ENCODE results near the gene KLF3. TPM values are rescaled to one million over a fixed set of nuclear protein-coding genes. Genes with fewer than 3 reads are reported as not detected.

Gene KLF3
- total RNA-seq, 1 donor from 2014 or later, result 1.0 TPM

- H3K4me1 Mint-ChIP-seq, result peaks cover 25% of the 10 kb centered on the region
- intact Hi-C loops (cut with micrococcal nuclease), result no loop called here
- no peaks in the 10 kb centered on the region for H3K9me3 Mint-ChIP-seq
- H3K27ac Mint-ChIP-seq, result no peak overlapping the region
- no peaks in the 10 kb centered on the region for H3K27me3 Mint-ChIP-seq
- peaks cover 38% of the 10 kb centered on the region for H3K36me3 Mint-ChIP-seq (ENCODE audit: low read depth)
- no peak overlapping the region for H3K4me3 Mint-ChIP-seq
- no peak for DNase-seq
Observed at GRCh38 chr4:38684951-38685844, 21.2 kb downstream of the KLF3 start.

- no peaks in the 10 kb centered on the region for H3K9me3 Mint-ChIP-seq
Observed at GRCh38 chr4:38686682-38687081, 22.7 kb downstream of the KLF3 start.

GRCh38 chr4:38687571-38688011 lies 23.6 kb downstream of the KLF3 start:
- Mint-ChIP-seq H3K27ac (no peak overlapping the region), H3K4me1 (peaks cover 25% of the 10 kb centered on the region), H3K27me3 (no peaks in the 10 kb centered on the region), H3K4me3 (no peak overlapping the region), H3K9me3 (no peaks in the 10 kb centered on the region), H3K36me3 (ENCODE audit: low read depth) (peaks cover 34% of the 10 kb centered on the region)
- peak; percentile 59 for DNase-seq
- intact Hi-C loops (cut with micrococcal nuclease), result no loop called here

More at GRCh38 chr4:38686682-38687081, 22.7 kb downstream of the KLF3 start:
- Mint-ChIP-seq H3K4me1 (peaks cover 25% of the 10 kb centered on the region), H3K4me3 (no peak overlapping the region), H3K27ac (no peak overlapping the region), H3K27me3 (no peaks in the 10 kb centered on the region), H3K36me3 (ENCODE audit: low read depth) (peaks cover 38% of the 10 kb centered on the region)
- intact Hi-C loops (cut with micrococcal nuclease), result no loop called here
- no peak for DNase-seq

- Mint-ChIP-seq H3K9me3 (no peaks in the 10 kb centered on the region), H3K36me3 (ENCODE audit: low read depth) (peaks cover 35% of the 10 kb centered on the region), H3K27ac (no peak overlapping the region), H3K4me3 (no peak overlapping the region), H3K27me3 (no peaks in the 10 kb centered on the region), H3K4me1 (peaks cover 21% of the 10 kb centered on the region)
- DNase-seq, result no peak
- intact Hi-C loops (cut with micrococcal nuclease), result no loop called here
Observed at GRCh38 chr4:38688676-38689355, 24.8 kb downstream of the KLF3 start.

GRCh38 chr4:38691251-38692008 lies 27.4 kb downstream of the KLF3 start:
- intact Hi-C loops (cut with micrococcal nuclease), result no loop called here
- Mint-ChIP-seq H3K9me3 (no peaks in the 10 kb centered on the region), H3K27ac (no peak overlapping the region), H3K36me3 (ENCODE audit: low read depth) (peaks cover 51% of the 10 kb centered on the region), H3K4me3 (no peak overlapping the region), H3K27me3 (no peaks in the 10 kb centered on the region), H3K4me1 (peaks cover 11% of the 10 kb centered on the region)
- no peak for DNase-seq

GRCh38 chr4:38692421-38692820 lies 28.4 kb downstream of the KLF3 start:
- Mint-ChIP-seq H3K36me3 (ENCODE audit: low read depth) (peaks cover 56% of the 10 kb centered on the region), H3K27ac (no peak overlapping the region), H3K9me3 (no peaks in the 10 kb centered on the region), H3K4me3 (no peak overlapping the region), H3K27me3 (no peaks in the 10 kb centered on the region), H3K4me1 (peaks cover 8% of the 10 kb centered on the region)
- intact Hi-C loops (cut with micrococcal nuclease), result no loop called here
- no peak for DNase-seq

GRCh38 chr4:38693569-38693968 lies 29.6 kb downstream of the KLF3 start:
- intact Hi-C loops (cut with micrococcal nuclease), result no loop called here

GRCh38 chr4:38694330-38694729 lies 30.3 kb downstream of the KLF3 start:
- Mint-ChIP-seq H3K4me1 (peaks cover 2% of the 10 kb centered on the region), H3K4me3 (no peak overlapping the region), H3K36me3 (ENCODE audit: low read depth) (peaks cover 50% of the 10 kb centered on the region), H3K27ac (no peak overlapping the region), H3K27me3 (no peaks in the 10 kb centered on the region), H3K9me3 (no peaks in the 10 kb centered on the region)
- intact Hi-C loops (cut with micrococcal nuclease), result no loop called here
- no peak for DNase-seq

More at GRCh38 chr4:38693569-38693968, 29.6 kb downstream of the KLF3 start:
- Mint-ChIP-seq H3K9me3 (no peaks in the 10 kb centered on the region), H3K27ac (no peak overlapping the region), H3K4me3 (no peak overlapping the region), H3K36me3 (ENCODE audit: low read depth) (peaks cover 54% of the 10 kb centered on the region), H3K27me3 (no peaks in the 10 kb centered on the region), H3K4me1 (peaks cover 2% of the 10 kb centered on the region)
- no peak for DNase-seq

GRCh38 chr4:38695809-38696208 lies 31.8 kb downstream of the KLF3 start:
- Mint-ChIP-seq H3K36me3 (ENCODE audit: low read depth) (peaks cover 38% of the 10 kb centered on the region), H3K4me3 (no peak overlapping the region), H3K27me3 (no peaks in the 10 kb centered on the region), H3K9me3 (no peaks in the 10 kb centered on the region), H3K27ac (no peak overlapping the region), H3K4me1 (peaks cover 2% of the 10 kb centered on the region)
- intact Hi-C loops (cut with micrococcal nuclease), result no loop called here
- DNase-seq, result no peak

GRCh38 chr4:38696697-38697096 lies 32.7 kb downstream of the KLF3 start:
- H3K4me3 Mint-ChIP-seq, result no peak overlapping the region
- no peaks in the 10 kb centered on the region for H3K9me3 Mint-ChIP-seq
- intact Hi-C loops (cut with micrococcal nuclease), result no loop called here
- H3K27me3 Mint-ChIP-seq, result no peaks in the 10 kb centered on the region
- H3K27ac Mint-ChIP-seq, result no peak overlapping the region
- H3K36me3 Mint-ChIP-seq (ENCODE audit: low read depth), result peaks cover 36% of the 10 kb centered on the region
- peaks cover 2% of the 10 kb centered on the region for H3K4me1 Mint-ChIP-seq
- no peak for DNase-seq

GRCh38 chr4:38698176-38698575 lies 34.2 kb downstream of the KLF3 start:
- Mint-ChIP-seq H3K9me3 (no peaks in the 10 kb centered on the region), H3K4me1 (peaks cover 2% of the 10 kb centered on the region), H3K27me3 (no peaks in the 10 kb centered on the region), H3K36me3 (ENCODE audit: low read depth) (peaks cover 36% of the 10 kb centered on the region), H3K27ac (no peak overlapping the region), H3K4me3 (no peak overlapping the region)
- DNase-seq, result no peak
- intact Hi-C loops (cut with micrococcal nuclease), result no loop called here

- Mint-ChIP-seq H3K36me3 (ENCODE audit: low read depth) (peaks cover 31% of the 10 kb centered on the region), H3K9me3 (no peaks in the 10 kb centered on the region), H3K4me1 (peaks cover 2% of the 10 kb centered on the region), H3K27ac (no peak overlapping the region), H3K4me3 (no peak overlapping the region), H3K27me3 (peaks cover 1% of the 10 kb centered on the region)
- DNase-seq, result no peak
- intact Hi-C loops (cut with micrococcal nuclease), result no loop called here
Observed at GRCh38 chr4:38699112-38699511, 35.1 kb downstream of the KLF3 start.

- DNase-seq, result no peak
- Mint-ChIP-seq H3K36me3 (ENCODE audit: low read depth) (peaks cover 3% of the 10 kb centered on the region), H3K4me1 (peaks cover 3% of the 10 kb centered on the region), H3K9me3 (no peaks in the 10 kb centered on the region), H3K27ac (no peak overlapping the region), H3K4me3 (no peak overlapping the region), H3K27me3 (peaks cover 13% of the 10 kb centered on the region)
- intact Hi-C loops (cut with micrococcal nuclease), result no loop called here
Observed at GRCh38 chr4:38703635-38704034, 39.6 kb downstream of the KLF3 start.
